BLaER1 treated with 17β-estradiol and CSF1 and Interleukin-3, amounts not matched to agents 10 nM and 100 nM (cell line): Measurements from ENCODE around the gene G6PC2.

Source experiments
- H3K27ac ChIP-seq, 11 experiments: shearing (Covaris generic); formaldehyde crosslinking; 2 replicates each; pipeline ENCODE4 v1.8.1; 2022
- H3K27me3 ChIP-seq, 11 experiments: shearing (Covaris generic); formaldehyde crosslinking; 2 replicates each; pipeline ENCODE4 v1.8.1; 2022
- H3K36me3 ChIP-seq, 11 experiments: shearing (Covaris generic); formaldehyde crosslinking; 2 replicates each; pipeline ENCODE4 v1.8.1; 2022
- H3K4me1 ChIP-seq, 10 experiments: shearing (Covaris generic); formaldehyde crosslinking; 2 replicates each; pipeline ENCODE4 v1.8.1; 2022
- H3K4me2 ChIP-seq, 11 experiments: shearing (Covaris generic); formaldehyde crosslinking; 2 replicates each; pipeline ENCODE4 v1.8.1; 2022
- H3K4me3 ChIP-seq, 10 experiments: shearing (Covaris generic); formaldehyde crosslinking; 2 replicates each; pipeline ENCODE4 v1.8.1; 2022
- H3K9ac ChIP-seq, 11 experiments: shearing (Covaris generic); formaldehyde crosslinking; 2 replicates each; pipeline ENCODE4 v1.8.1; 2022
- H3K9me3 ChIP-seq, 11 experiments: shearing (Covaris generic); formaldehyde crosslinking; replicated peaks in 1 of 11; 2 replicates each; pipeline ENCODE4 v1.8.1; 2022
- H4K20me1 ChIP-seq, 11 experiments: shearing (Covaris generic); formaldehyde crosslinking; 2 replicates each; pipeline ENCODE4 v1.8.1; 2022
- Cebpa-rat ChIP-seq, 11 experiments: shearing (Covaris generic); IDR thresholded peaks; 2 replicates each; pipeline ENCODE4 v1.8.1; 2022

G6PC2 gene

GRCh38 chr2:168934826-168935225 is 33.7 kb downstream of the G6PC2 start:
- Histone ChIP-seq H3K36me3 (no peaks in the 10 kb centered on the region), H3K4me2 (no peak overlapping the region), H3K27ac (no peak overlapping the region), H3K9ac (no peak overlapping the region), H3K4me1 (peaks cover 0 to 10% (median 2%) of the 10 kb centered on the region in 10 experiments; a peak in 10 of 20 replicates), H3K9me3 (peaks cover 0 to 5% (median 0%) of the 10 kb centered on the region in 11 experiments; a peak in 1 of 22 replicates), H3K4me3 (no peak overlapping the region), H3K27me3 (no peaks in the 10 kb centered on the region), H4K20me1 (no peaks in the 10 kb centered on the region)
- no peak for TF ChIP-seq Cebpa-rat (IDR thresholded peaks at IDR 0.05)

GRCh38 chr2:168935810-168936581 is 34.9 kb downstream of the G6PC2 start:
- no peak overlapping the region for H3K4me3 ChIP-seq
- no peaks in the 10 kb centered on the region for H3K36me3 ChIP-seq
- H3K27ac ChIP-seq: no peak overlapping the region
- H3K4me1 ChIP-seq: no peaks in the 10 kb centered on the region
- H3K4me2 ChIP-seq: no peak overlapping the region
- no peaks in the 10 kb centered on the region for H4K20me1 ChIP-seq
- no peaks in the 10 kb centered on the region for H3K27me3 ChIP-seq
- H3K9me3 ChIP-seq: peaks cover 0 to 5% (median 0%) of the 10 kb centered on the region in 11 experiments; a peak in 1 of 22 replicates
- H3K9ac ChIP-seq: no peak overlapping the region
- no peak for TF ChIP-seq Cebpa-rat (IDR thresholded peaks at IDR 0.05)

GRCh38 chr2:168939061-168939460 is 38.0 kb downstream of the G6PC2 start:
- Histone ChIP-seq H3K36me3 (no peaks in the 10 kb centered on the region), H4K20me1 (no peaks in the 10 kb centered on the region), H3K27me3 (no peaks in the 10 kb centered on the region), H3K9me3 (no peaks in the 10 kb centered on the region), H3K4me3 (no peak overlapping the region), H3K9ac (no peak overlapping the region), H3K4me2 (no peak overlapping the region), H3K4me1 (no peaks in the 10 kb centered on the region), H3K27ac (no peak overlapping the region)
- no peak for TF ChIP-seq Cebpa-rat (IDR thresholded peaks at IDR 0.05)

GRCh38 chr2:168939918-168940317 is 38.8 kb downstream of the G6PC2 start:
- no peaks in the 10 kb centered on the region for H3K27me3 ChIP-seq
- H3K4me3 ChIP-seq: no peak overlapping the region
- no peaks in the 10 kb centered on the region for H3K4me1 ChIP-seq
- H3K27ac ChIP-seq: no peak overlapping the region
- H4K20me1 ChIP-seq: no peaks in the 10 kb centered on the region
- H3K36me3 ChIP-seq: no peaks in the 10 kb centered on the region
- no peak overlapping the region for H3K4me2 ChIP-seq
- H3K9me3 ChIP-seq: no peaks in the 10 kb centered on the region
- no peak for TF ChIP-seq Cebpa-rat (IDR thresholded peaks at IDR 0.05)
- H3K9ac ChIP-seq: no peak overlapping the region

- no peak for TF ChIP-seq Cebpa-rat (IDR thresholded peaks at IDR 0.05)
- Histone ChIP-seq H3K36me3 (no peaks in the 10 kb centered on the region), H3K27ac (no peak overlapping the region), H3K4me3 (no peak overlapping the region), H3K27me3 (no peaks in the 10 kb centered on the region), H3K9me3 (no peaks in the 10 kb centered on the region), H3K4me1 (no peaks in the 10 kb centered on the region), H4K20me1 (no peaks in the 10 kb centered on the region), H3K9ac (no peak overlapping the region), H3K4me2 (no peak overlapping the region)
Observed at GRCh38 chr2:168941297-168941696, 40.2 kb downstream of the G6PC2 start.

GRCh38 chr2:168944065-168944464 is 43.0 kb downstream of the G6PC2 start:
- no peaks in the 10 kb centered on the region for H3K27me3 ChIP-seq
- H3K36me3 ChIP-seq: no peaks in the 10 kb centered on the region
- no peak overlapping the region for H3K9ac ChIP-seq
- no peak overlapping the region for H3K4me3 ChIP-seq
- H3K27ac ChIP-seq: no peak overlapping the region
- no peak for TF ChIP-seq Cebpa-rat (IDR thresholded peaks at IDR 0.05)
- no peaks in the 10 kb centered on the region for H3K4me1 ChIP-seq
- H4K20me1 ChIP-seq: no peaks in the 10 kb centered on the region
- peaks cover 0 to 3% (median under 1%) of the 10 kb centered on the region in 11 experiments; a peak in 12 of 22 replicates for H3K9me3 ChIP-seq
- H3K4me2 ChIP-seq: no peak overlapping the region

- no peaks in the 10 kb centered on the region for H3K27me3 ChIP-seq
- H3K4me3 ChIP-seq: no peak overlapping the region
- no peak for TF ChIP-seq Cebpa-rat (IDR thresholded peaks at IDR 0.05)
Observed at GRCh38 chr2:168945508-168945907, 44.4 kb downstream of the G6PC2 start.

GRCh38 chr2:168948621-168949212 is 47.6 kb downstream of the G6PC2 start:
- Histone ChIP-seq H3K4me2 (no peak overlapping the region), H4K20me1 (no peaks in the 10 kb centered on the region), H3K36me3 (no peaks in the 10 kb centered on the region), H3K9ac (no peak overlapping the region), H3K27ac (no peak overlapping the region), H3K4me1 (no peaks in the 10 kb centered on the region), H3K27me3 (no peaks in the 10 kb centered on the region), H3K9me3 (peaks cover 9 to 28% (median 22%) of the 10 kb centered on the region in 11 experiments; a peak in 19 of 22 replicates), H3K4me3 (no peak overlapping the region)
- TF ChIP-seq Cebpa-rat (IDR thresholded peaks at IDR 0.05): no peak

More at GRCh38 chr2:168945508-168945907, 44.4 kb downstream of the G6PC2 start:
- Histone ChIP-seq H3K9me3 (peaks cover 7 to 10% (median 9%) of the 10 kb centered on the region in 11 experiments; a peak in 19 of 22 replicates), H3K4me2 (no peak overlapping the region), H3K9ac (no peak overlapping the region), H4K20me1 (no peaks in the 10 kb centered on the region), H3K4me1 (no peaks in the 10 kb centered on the region), H3K36me3 (no peaks in the 10 kb centered on the region), H3K27ac (no peak overlapping the region)

GRCh38 chr2:168949324-168949723 is 48.2 kb downstream of the G6PC2 start:
- H3K9me3 ChIP-seq: peaks cover 9 to 30% (median 24%) of the 10 kb centered on the region in 11 experiments; a peak in 19 of 22 replicates
- no peaks in the 10 kb centered on the region for H3K27me3 ChIP-seq
- H3K27ac ChIP-seq: no peak overlapping the region
- H3K4me2 ChIP-seq: no peak overlapping the region
- no peak overlapping the region for H3K9ac ChIP-seq
- no peak overlapping the region for H3K4me3 ChIP-seq
- no peaks in the 10 kb centered on the region for H3K4me1 ChIP-seq
- H4K20me1 ChIP-seq: no peaks in the 10 kb centered on the region
- no peak for TF ChIP-seq Cebpa-rat (IDR thresholded peaks at IDR 0.05)
- no peaks in the 10 kb centered on the region for H3K36me3 ChIP-seq
